Adipose tissue (tissue), 3 donors: ENCODE results near the gene RINT1. TPM values are rescaled to one million over a fixed set of nuclear protein-coding genes. Genes with fewer than 3 reads are reported as not detected.
"Not testable (repeated sequence)": the region's sequence is repeated elsewhere in the genome, so short reads cannot be mapped to it uniquely, and the experiment has no call there.

ENCODE experiments used
- H3K27ac ChIP-seq: one replicate; pipeline ENCODE4 v1.5.1; 2013; ENCODE audit warnings: low read depth, low read length
- WGBS, 3 donors: extraction: QIAGEN DNeasy Blood & Tissue Kit; methylation state at CpG; one replicate each; pipeline ENCODE4 v1.1.7; 2013; 5-methylcytosine and 5-hydroxymethylcytosine counted together
- polyA plus RNA-seq, 3 donors: library from polyadenylated mRNA; stranded (reverse); fragments of 200-250 nt; gene quantifications; one replicate each; pipeline ENCODE4 v1.2.3, GENCODE V29; 2013
- donor health status: healthy with polysubstance abuse.
- donor health status: Bipolar disorder and iron deficiency.
- donor health status: healthy.

The RINT1 gene
- polyA plus RNA-seq, 3 donors = 8.5 to 12.0 (median 9.6) TPM

DNA sequence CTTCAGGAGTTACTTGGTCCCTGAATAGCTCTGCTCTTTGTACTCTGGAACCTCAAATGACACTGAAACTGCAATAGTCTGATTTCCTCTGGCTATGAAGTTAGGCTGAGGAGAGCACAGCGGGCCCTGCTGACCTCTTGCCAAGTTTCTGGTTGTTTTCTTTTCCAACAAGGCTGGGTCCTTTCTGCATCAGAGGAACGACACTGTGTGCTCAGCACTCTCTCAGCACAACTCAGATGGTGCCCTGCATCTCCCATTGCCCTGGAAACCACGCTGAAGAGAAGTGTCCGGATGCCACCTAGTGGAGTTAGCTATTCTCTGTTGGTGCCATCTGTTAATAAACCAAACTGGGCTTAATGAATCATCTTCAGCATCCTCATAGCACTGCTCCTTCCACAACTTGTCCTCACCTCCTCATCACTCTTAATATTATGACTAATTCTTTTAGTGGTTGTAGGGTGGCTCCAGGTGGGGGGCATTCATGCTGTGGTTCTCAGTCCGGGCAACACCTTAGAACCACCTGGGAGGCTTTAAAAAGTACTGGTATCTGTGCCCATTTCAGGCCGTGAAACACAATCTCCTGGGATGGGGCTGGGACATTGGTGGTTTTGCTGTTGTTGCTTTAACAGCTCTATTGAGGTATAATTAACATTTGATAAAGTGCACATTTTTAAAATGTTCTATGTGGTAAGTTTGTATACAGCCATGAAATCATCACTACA is 57.5 kb downstream of the RINT1 start:
- 28 to 38% (median 32%) methylated on average over 6 of the region's 6 CpGs for WGBS, 3 donors
- H3K27ac ChIP-seq = no peak overlapping the region

- WGBS, 3 donors = 85 to 90% (median 90%) methylated on average over 5 of the region's 5 CpGs
- H3K27ac ChIP-seq = no peak overlapping the region
Measured at GRCh38 chr7:105590793-105591192, 58.8 kb downstream of the RINT1 start.

GRCh38 chr7:105591522-105591921 is 59.5 kb downstream of the RINT1 start:
- H3K27ac ChIP-seq = no peak overlapping the region
- 53 to 71% (median 68%) methylated on average over 2 of the region's 2 CpGs for WGBS, 3 donors

GRCh38 chr7:105594034-105594433 is 62.0 kb downstream of the RINT1 start:
- H3K27ac ChIP-seq = no peak overlapping the region
- WGBS, 3 donors = 44 to 75% (median 66%) methylated on average over 3 of the region's 3 CpGs

GRCh38 chr7:105596866-105597265 is 64.9 kb downstream of the RINT1 start:
- H3K27ac ChIP-seq = no peak overlapping the region
- WGBS, 3 donors = 64 to 68% (median 68%) methylated on average over 4 of the region's 4 CpGs

DNA sequence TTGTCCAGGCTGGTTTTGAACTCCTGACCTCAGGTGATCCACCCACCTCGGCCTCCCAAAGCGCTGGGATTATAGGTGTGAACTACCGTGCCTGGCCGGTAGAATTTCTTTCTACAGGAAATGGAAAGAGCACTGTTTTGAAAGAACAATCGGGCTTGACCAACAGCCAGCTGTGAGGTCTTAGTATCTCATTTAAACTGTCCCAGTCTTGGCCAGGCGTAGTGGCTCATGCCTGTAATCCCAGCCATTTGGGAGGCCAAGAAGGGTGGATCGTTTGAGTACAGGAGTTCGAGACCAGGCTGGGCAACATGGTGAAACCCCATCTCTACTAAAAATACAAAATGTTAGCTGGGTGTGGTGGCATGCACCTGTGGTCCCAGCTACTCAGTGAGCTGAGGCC is 67.1 kb downstream of the RINT1 start:
- 77 to 85% (median 81%) methylated on average over 8 of the region's 8 CpGs for WGBS, 3 donors
- not testable (repeated sequence) for H3K27ac ChIP-seq

GRCh38 chr7:105599551-105599950 is 67.5 kb downstream of the RINT1 start:
- H3K27ac ChIP-seq = no peak overlapping the region

DNA sequence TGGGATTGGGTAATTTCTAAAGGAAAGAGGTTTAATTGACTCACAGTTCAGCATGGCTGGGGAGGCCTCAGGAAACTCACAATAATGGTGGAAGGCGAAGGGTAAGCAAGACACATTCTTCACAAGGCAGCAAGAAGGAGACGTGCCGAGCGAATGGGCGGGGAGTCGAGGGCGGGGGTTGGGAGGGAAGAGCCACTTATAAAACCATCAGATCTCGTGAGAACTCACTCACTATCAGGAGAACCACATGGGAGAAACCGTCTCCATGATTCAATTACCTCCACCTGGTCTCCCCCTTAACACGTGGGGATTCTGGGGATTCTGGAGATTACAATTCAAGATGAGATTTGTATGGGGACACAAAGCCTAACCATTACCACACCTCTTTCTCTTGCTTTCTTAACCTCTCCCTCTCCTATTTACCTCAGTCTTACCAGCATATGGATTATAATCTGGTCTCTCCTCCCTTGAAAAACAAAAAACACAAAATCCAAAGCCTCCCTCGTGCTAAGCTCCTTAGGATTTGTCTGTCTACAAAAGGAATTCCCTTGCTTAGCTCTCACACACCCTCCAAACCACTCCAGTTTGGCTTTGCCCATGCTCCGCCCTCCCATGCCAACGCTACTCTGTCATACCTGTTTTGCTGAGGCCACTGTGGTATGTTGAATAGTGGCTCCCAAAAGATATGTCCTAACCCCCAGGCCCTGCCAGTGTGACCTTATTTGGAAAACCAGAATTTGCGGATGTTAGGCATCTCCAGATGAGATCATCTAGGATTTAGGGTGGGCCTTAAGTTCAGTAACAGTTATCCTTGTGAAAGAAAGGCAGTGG is 68.9 kb downstream of the RINT1 start:
- WGBS, 3 donors = 77 to 86% (median 82%) methylated on average over 14 of the region's 14 CpGs
- no peak overlapping the region for H3K27ac ChIP-seq

More at GRCh38 chr7:105599551-105599950, 67.5 kb downstream of the RINT1 start:
- WGBS, 3 donors = 65 to 72% (median 69%) methylated on average over 3 of the region's 3 CpGs

- 75 to 82% (median 77%) methylated on average over 19 of the region's 19 CpGs for WGBS, 3 donors
- H3K27ac ChIP-seq = no peak overlapping the region
Measured at GRCh38 chr7:105602325-105603305, 70.6 kb downstream of the RINT1 start.

DNA sequence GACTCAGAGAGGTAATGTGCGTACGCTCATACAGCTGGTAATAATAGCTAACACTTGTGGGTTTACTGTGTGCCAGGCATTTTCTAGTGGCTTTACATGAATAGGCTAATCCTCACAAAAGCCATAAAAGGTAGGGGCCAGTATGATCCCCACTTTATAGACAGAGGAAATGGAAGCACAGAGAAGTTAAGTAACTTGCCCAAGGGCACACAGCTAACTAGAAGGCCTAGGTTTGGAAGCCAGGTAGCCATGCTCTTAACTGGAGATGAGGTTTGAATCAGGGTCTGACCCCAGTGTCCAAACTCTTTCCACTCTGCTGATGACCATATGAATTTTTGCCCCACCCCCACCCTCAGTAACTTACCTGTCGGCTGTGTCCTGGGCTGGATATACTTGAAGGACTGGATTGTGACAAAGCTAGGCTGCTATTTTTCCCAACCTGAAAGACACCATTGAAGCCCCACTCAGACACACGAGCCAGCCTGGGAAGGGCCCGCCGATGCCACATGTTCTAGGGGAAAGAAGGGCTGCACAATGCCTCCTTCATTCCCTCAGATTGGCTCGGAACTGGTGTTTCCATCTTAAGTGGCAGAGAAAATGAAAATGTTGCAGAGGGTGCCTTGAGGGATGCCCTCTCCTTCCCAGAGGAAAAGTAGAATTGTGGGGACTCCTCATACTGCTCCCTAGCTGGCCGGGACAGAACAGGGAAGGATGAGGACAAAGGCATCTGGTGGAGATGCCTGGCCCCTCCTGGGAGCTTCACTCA is 78.3 kb downstream of the RINT1 start:
- 94 to 96% (median 96%) methylated on average over 8 of the region's 8 CpGs for WGBS, 3 donors
- no peak overlapping the region for H3K27ac ChIP-seq

DNA sequence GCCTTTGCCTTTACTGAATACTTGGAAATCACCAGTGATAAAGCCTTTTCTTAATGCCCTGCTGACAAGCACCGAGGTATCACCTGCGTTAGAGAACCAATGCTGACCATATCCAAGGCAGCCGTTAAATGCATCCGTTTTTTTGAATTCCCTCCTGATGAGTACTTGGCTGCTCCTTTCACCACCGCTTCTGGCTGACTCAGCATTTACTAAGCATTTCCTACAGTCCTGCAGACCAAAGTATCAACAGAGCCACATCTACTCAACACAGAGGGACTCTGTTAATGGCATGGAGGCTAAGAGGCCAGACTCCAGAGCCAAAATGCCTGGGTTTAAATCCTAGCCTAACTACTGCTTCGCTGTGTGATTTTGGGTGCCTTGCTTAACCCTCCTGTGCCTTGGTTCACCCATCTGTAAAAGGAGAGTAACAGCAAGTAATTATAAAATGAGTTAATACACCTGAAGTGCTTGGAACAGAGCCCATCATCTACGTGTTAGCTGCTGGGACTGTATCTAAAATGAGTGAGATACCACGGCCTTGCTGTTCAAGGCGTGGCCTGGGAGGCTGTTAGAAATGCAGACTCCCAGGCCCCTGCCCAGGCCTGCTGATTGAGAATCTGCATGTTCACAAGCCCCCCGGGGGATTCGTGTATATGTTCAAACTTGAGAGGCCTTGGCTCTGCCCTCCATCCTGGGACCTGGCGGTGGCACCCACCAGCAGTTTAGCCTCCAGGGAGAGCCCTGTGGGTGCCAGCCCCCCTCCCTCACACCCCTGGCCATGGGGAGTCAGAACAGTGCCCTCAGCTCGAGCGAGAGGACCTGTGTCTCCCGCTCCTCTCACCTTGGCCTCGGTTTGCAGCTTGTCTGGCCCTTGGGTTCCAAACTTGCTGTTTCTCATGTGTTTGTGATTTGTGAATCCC is 80.1 kb downstream of the RINT1 start:
- 88 to 91% (median 89%) methylated on average over 16 of the region's 16 CpGs for WGBS, 3 donors
- no peak overlapping the region for H3K27ac ChIP-seq

DNA sequence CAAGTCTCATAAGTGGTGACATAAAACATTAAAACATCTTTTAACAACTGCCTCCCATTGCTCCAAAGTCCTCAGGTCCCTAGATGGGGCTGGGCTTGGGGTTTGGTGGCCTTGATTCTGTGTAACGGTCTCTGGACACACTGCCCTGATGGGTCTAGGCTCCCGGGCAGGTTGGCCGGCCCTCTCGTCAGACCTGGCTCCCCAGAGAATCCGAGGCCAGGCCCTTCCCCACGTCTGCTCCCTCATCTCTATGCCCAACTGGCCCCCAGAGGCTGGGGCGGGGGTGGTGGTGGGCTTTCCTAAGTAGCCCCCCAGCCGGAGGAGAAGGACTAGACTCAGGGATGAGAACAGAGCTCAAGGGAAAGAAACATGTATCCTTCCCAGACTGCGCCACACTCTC is 80.8 kb downstream of the RINT1 start:
- 95 to 96% (median 96%) methylated on average over 9 of the region's 9 CpGs for WGBS, 3 donors

DNA sequence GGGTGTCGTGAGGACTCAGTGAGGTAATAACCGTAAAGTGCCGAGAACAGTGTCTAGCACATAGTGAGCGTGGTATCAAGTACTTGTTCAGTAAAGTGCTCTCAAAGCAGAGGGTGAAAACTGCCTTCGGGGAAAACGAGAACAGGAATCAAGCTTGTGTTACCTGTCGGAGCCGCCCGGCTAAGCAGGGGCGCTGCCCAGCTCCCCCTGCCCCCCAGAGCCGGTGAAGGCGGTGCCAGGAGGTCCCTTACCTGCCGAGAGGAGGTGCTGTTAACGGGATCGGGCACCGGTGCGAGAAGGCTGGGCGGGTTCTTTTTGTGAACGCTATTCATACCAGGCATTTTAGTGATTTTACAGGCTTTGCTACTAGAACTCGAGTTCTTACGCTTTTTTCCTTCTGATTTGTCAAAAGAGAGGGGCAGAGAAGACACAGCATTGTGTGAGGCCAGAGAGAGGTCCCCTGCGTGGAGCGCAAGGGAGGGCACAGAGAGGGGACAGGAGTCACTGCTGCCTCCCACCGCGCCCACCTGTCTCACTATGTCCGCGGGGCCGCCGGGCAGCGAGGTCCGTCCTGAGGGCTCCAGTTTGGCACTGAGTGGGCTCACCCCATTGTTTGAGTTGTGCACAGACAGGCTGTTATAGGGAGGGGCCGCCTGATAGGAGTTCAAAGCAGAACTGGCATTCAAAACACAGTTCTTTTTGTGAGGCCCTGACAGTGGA is 81.8 kb downstream of the RINT1 start:
- no peak overlapping the region for H3K27ac ChIP-seq
- WGBS, 3 donors = 95 to 96% (median 96%) methylated on average over 32 of the region's 32 CpGs

More for the DNA sequence above, 80.8 kb downstream of the RINT1 start:
- no peak overlapping the region for H3K27ac ChIP-seq

GRCh38 chr7:105614341-105614840 is 82.4 kb downstream of the RINT1 start:
- WGBS, 3 donors = 89 to 93% (median 91%) methylated on average over 20 of the region's 20 CpGs

More at GRCh38 chr7:105614341-105614840, 82.4 kb downstream of the RINT1 start:
- H3K27ac ChIP-seq = no peak overlapping the region
